Measurements from ENCODE around the gene PDE4D.
"Not testable (repeated sequence)": the region's sequence is repeated elsewhere in the genome, so short reads cannot be mapped to it uniquely, and the experiment has no call there.

PDE4D gene

DNA sequence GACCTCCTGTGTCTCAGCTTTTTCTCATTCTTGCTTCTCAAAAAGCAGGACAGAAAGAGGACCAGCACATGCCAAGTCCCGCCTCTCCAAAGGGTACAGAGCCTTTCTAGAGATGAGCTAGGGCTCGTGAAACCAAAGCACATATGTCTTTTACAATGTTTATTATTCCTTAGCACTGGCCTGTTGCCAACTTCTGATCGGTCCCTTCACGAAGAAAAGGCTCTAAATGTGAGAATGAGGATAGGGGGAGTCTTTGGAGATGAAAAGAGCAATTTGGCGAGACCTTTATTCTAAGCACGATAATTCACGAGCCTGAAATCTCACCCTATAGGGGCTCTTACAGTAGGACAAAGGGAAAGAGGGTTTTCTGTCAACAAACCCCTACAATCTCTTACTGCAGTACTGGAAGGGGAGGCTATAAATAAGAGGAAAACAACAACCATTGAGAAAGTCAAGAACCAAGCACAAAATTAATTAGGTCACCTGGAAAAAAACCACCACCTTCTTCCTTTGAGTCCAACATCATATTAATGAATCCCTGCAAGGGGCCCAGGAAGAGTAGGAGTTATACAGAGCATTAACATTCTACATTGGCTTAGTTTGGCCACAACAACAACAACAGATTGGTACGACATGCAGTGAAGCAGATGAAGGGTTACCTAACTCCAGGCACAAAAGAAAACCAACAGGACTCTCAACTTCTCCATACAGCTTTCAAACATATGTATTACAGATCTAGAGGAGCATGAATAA lies 309.5 kb downstream of the PDE4D start:
- DNase-seq (ENCODE audit: low read depth, low spot score) = no peak

DNA sequence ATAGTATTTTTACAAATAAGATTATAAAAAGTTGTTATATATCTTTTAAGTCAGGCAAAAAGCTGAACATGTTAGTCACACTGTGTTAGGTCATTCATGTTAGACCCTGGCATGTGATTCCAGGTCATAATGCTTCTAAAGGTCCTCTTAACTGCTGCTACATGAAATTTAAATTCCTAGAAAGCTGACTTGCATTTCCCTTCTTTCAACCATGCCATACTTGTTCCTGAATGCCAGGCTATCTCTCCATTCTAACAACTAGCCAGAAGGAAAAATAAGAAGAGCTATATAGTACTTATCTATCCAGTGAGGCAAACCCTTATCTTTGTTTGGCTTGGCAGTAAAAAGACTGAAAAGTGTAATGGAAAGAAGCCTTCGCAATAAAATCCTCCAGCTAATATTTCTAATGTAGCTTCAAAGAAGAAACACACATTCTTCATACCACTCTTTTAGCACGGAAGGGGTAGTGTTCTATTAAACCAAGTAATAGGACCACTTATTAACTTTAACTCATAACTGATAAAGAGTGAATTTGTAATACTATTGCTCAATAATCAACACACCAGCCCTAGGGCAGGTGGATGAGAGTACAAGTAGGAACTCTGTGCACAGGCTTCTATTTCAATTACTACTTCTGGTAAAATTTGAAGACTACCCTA lies 310.2 kb downstream of the PDE4D start:
- DNase-seq (ENCODE audit: low read depth, low spot score) = no peak

DNA sequence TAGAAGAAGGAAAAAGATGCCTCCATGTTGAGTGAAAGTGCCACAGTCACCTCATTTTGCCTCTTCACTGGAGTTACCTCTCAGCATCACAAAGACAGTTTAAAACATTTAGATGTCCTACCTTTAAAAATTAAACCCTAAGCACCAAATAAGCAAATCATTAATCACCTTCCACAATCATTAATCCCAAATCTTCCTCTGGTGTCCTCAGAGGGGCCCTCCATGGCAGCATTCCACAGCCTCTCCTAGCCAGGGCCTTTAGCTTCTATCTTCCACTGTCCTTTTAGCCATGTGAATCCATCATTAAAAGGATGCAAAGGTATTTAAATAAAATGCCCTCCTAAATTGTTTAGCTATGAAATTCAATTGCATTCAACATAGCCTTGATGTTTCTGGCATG lies 310.8 kb downstream of the PDE4D start:
- no peak for DNase-seq (ENCODE audit: low read depth, low spot score)

- DNase-seq (ENCODE audit: low read depth, low spot score) = no peak
These were observed 313.7 kb downstream of the PDE4D start for GRCh38 chr5:59579824-59580167.

DNA sequence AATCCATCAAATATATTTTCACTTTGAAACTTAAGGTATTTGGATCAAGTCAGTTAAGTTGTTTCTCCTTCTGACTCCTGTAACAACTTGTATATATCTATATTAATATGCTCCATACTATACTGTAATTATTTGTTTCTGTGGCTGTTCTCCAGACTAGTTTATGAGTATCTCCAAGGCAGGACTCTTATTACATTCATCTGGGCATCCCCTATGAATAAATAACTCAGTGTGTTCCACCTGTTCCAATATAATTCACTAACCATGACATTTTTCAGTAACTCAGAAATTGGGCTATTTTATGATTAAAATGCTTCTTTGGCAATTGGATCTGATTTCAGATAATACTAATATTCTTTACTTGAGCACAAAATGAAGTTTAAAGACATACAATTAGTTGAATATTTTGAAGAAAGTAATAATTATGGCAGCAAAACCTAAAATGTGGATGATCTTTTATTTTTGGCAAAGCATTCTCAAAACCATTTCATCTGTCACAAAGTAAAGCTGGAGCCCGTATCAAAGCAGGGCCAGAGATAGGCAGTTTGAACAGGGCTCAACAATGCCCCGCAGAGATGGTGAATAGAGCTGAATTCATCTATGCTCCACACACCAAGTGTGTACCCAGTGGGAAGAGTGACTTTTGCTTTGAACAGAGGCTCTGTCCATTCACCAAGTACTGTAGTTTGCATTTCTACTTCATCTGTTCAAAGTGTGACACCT lies 314.3 kb downstream of the PDE4D start:
- DNase-seq (ENCODE audit: low read depth, low spot score) = no peak

DNA sequence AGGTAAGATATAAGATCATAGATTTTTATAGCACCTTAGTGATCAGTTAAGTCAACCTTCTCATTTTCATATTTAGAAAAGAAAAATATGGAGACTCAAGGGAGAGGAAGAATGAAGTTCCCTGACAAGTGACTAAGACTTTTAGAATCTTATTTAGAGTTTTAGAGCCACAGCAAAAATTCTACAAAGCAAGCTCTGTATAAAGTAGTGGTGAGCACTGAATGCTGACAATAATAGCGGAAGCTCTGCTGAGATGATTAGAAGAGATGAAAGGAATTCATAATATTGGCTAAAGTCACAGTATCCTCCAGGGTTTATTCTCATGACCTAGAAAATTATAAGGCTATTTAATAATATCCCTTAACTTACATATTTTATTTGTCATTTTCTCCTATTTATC lies 316.0 kb downstream of the PDE4D start:
- DNase-seq (ENCODE audit: low read depth, low spot score) = no peak

GRCh38 chr5:59575648-59576445 lies 317.7 kb downstream of the PDE4D start:
- no peak for DNase-seq (ENCODE audit: low read depth, low spot score)

DNA sequence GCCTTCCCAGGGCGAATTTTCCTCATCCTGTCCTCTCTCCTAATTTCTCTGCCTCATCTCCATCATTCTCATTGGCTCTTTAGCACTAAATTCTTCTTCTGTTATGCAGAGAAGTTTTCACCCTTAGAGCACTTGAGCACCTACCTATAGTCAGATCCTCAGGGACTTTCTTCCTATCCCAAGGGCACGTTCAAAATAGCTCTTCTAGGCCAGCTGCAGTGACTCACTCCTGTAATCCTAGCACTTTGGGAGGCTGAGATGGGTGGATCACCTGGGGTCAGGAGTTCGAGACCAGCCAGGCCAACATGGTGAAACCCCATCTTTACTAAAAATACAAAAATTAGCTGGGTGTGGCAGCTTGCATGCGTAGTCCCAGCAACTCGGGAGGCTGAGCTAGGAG lies 320.0 kb downstream of the PDE4D start:
- DNase-seq (ENCODE audit: low read depth, low spot score) = not testable (repeated sequence)

GRCh38 chr5:59571067-59571466 lies 322.5 kb downstream of the PDE4D start:
- DNase-seq (ENCODE audit: low read depth, low spot score) = no peak

GRCh38 chr5:59569608-59570334 lies 323.8 kb downstream of the PDE4D start:
- no peak for DNase-seq (ENCODE audit: low read depth, low spot score)

GRCh38 chr5:59569158-59569557 lies 324.4 kb downstream of the PDE4D start:
- no peak for DNase-seq (ENCODE audit: low read depth, low spot score)

DNA sequence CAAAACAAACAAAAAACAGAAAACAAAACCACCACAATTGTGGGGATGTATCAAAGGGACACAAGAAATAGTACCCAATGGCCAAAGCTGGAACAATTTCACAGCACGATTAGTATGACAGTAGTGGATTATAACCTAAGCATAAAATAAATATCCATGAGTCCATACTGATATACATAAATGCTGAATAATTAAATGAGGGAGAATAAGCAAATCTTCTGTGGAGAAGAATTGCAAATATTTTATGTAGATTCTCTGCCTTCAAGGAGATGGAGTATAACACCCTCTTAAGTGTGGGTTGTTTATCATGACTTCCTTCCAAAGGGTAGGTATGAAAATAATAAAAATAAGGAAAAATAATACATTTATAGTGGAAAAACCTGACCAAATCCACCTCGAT lies 325.4 kb downstream of the PDE4D start:
- no peak for DNase-seq (ENCODE audit: low read depth, low spot score)

DNA sequence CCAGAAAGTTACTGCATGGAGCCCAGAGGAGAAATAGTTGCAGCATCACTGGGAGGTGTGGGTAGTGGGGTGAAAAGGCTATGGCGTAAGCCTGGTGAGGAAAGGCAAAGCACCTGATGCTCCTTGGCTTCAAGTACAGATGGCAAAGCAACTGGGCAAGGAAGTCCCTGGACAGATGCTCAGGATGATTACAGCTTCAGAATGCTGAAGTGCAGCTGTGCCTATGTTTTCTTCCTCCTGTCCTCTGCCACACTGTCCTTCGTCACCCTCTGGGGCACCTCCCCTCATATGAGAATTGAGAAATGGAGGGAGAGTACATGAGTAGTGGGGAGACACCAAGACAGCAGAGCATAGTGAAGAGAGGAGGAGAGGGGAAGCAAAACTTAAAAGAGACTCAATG lies 328.0 kb downstream of the PDE4D start:
- no peak for DNase-seq (ENCODE audit: low read depth, low spot score)

GRCh38 chr5:59564895-59565294 lies 328.6 kb downstream of the PDE4D start:
- DNase-seq (ENCODE audit: low read depth, low spot score) = no peak

- DNase-seq (ENCODE audit: low read depth, low spot score) = peak; percentile 83
These were observed 330.7 kb downstream of the PDE4D start for GRCh38 chr5:59562756-59563389.

- no peak for DNase-seq (ENCODE audit: low read depth, low spot score)
These were observed 333.0 kb downstream of the PDE4D start for GRCh38 chr5:59560553-59560952.

DNA sequence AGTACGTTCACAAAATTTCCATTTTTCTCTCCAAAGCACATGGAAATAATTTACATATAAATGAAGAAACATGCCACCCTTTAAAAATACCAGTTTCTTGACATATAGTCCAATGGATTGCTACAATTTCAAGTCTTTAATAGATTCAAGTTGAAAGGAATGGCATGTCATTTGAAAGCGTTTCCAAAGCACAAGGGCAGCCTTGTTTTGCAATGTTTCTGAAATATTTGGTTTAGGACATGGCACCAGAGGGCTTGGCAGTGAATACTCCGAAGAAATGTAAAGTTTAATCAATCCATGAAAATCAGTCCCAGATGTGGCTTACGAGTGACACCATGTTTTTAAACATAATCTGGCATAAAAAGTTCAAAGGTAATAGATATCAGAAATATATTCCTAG lies 333.7 kb downstream of the PDE4D start:
- DNase-seq (ENCODE audit: low read depth, low spot score) = no peak

GRCh38 chr5:59559323-59559722 lies 334.2 kb downstream of the PDE4D start:
- no peak for DNase-seq (ENCODE audit: low read depth, low spot score)

DNA sequence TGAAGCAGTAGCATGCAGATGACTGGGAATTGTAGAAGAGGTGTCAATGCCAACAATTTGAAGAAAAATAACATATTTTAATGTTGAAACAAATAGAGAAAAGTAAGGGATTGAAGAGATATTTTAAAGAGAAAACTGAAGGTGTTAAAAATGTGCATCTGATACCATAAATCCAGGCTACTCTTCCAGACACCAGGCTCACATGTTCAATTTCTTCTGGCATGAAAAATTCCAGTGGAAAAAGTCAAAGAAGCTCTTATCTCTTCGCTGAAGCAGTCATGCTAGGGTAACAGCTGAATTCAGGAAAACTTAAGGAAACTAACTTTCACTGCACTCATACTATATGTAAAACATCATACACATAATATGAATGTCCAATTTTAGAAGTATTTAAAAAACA lies 335.0 kb downstream of the PDE4D start:
- no peak for DNase-seq (ENCODE audit: low read depth, low spot score)

DNA sequence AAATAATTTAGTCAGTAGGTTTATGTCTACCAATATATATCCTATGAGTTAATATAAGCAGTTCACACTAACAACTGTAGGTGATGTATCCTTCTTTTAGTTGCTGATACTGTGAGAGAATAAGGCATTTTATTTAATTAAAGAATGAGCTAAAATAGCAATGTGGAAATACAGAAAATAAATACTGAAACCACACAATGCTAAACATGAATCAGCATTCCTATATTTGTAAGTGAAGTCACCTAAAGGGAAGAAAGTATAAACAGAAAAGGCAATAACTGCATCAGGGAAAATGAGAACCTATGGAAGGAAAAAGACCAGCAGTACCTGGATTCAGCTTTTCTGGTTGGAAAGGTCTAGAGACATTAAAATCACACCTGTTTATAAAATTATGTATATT lies 336.0 kb downstream of the PDE4D start:
- no peak for DNase-seq (ENCODE audit: low read depth, low spot score)

- DNase-seq (ENCODE audit: low read depth, low spot score) = no peak
These were observed 337.9 kb downstream of the PDE4D start for GRCh38 chr5:59555596-59555995.
